GM18870 (cell line): ENCODE data around the gene MAGI2.

Source experiments
- ATAC-seq: cut with Tn5 transposase; IDR thresholded peaks from one replicate; pipeline ENCODE4 v1.9.1; 2021; ENCODE audit warnings: moderate library complexity; ENCODE audit not compliant: unreplicated experiment

Gene MAGI2

GRCh38 chr7:79272938-79273337, 180.5 kb downstream of the MAGI2 start:
- ATAC-seq = no peak

GRCh38 chr7:79272066-79272669, 181.3 kb downstream of the MAGI2 start:
- peak; percentile 81 for ATAC-seq

DNA sequence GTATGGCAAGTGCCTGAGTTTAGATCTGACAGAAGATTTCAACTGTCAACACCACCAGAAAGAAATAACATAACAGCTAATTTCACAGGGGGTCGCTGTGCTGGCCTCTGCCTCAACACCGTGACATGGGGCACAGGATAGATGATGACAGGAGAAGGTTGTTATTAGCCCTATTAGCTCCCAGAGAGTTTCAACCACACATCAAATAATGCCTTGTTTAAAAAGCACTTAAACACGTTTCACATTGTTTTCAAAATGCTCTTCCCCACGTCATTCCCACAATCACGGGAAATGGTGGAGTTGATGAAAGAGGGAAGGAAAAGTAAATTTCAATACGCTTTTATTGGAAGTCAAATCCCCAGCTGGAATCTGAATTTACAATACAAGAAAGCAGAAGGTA, 184.7 kb downstream of the MAGI2 start:
- no peak for ATAC-seq

DNA sequence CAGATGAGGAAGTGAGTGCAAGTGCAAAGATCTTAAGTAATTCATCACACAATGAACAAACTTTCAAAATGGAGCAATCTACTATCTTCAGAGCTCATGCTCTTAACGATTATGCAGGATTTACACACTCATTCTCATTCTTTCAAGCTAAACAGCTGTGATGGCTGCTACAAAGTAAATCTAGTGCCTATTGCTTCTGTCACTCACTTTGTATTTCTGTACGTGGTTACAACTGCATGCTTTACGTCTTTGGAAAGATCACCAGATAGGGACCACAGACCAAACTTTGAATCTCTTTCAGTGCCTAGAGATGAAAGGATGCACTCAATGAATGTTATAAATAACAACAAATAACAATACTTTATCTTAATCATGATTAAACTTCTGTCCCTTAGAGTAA, 194.6 kb downstream of the MAGI2 start:
- ATAC-seq = no peak

DNA sequence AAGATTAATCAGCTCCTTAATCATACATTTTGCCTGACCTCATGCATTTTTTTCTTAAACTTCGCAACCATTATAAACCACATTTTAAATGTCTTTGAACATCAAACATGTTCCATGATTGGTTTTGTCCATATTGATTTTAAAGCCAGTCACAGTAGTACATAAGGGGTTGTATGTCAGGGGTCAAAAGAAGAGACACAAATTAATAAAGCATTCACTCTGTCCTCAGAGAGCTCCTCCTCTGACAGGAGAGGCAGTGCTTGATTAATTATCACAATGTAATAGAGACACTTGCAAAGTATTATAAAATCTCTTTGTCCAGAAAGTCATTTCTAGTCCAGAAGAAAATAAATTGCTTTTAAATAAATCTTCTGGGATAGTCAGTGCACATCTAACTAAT, 195.5 kb downstream of the MAGI2 start:
- ATAC-seq = no peak

GRCh38 chr7:79245623-79246249, 207.7 kb downstream of the MAGI2 start:
- no peak for ATAC-seq

DNA sequence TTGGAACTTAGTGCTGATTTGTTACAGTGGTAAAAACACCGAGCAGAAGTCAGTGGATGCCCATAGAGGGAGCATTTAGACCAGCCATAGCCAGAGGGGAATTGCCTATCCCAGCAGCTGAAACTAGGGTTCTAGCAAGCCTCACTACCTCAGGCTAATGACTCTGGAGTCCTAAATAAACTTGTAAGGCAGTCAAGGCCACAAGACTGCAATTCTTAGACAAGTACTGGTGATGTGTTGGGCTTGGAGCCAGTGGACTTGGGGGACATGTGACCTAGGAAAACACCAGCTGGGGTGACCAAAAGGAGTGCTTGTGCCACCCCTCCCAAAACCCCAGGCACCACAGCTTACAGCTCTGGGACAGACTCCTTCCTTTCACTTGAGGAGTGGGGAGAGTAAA, 209.0 kb downstream of the MAGI2 start:
- no peak for ATAC-seq

DNA sequence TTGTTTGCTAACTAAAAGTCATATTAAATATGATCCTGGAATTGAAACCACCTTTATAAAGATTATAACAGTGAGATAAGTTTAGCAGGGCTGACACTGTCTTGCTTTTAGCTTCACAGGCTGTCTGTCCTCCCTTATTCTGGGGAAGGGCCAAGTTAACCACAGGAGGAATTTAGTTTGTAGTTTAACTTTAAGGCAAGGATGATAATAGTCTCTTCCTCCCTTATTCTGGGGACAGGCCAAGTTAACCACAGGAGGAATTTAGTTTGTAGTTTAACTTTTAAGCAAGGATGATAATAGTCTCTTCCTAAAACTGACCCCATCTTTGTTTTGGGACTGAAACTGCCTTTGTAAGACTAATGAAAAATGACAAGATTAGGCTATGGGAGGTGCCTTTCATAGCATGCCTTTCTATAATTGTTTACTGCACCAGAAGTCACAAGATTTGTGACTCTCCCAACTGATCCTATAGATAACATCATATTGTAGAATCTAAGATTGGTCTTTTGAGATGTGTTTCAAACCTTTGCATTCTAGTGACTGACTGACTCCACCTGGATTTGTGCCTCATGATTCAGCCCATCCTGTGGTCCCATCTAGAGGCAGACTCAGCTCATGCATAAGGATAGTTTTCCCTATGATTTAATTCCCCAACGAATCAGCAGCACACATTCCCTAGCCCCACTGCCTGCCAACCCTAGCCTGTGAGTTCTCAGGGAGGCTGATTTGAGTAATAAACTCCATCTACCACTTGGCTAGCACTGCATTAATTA, 212.0 kb downstream of the MAGI2 start:
- ATAC-seq = no peak

- no peak for ATAC-seq
Observed at GRCh38 chr7:79240413-79240812, 213.1 kb downstream of the MAGI2 start.

DNA sequence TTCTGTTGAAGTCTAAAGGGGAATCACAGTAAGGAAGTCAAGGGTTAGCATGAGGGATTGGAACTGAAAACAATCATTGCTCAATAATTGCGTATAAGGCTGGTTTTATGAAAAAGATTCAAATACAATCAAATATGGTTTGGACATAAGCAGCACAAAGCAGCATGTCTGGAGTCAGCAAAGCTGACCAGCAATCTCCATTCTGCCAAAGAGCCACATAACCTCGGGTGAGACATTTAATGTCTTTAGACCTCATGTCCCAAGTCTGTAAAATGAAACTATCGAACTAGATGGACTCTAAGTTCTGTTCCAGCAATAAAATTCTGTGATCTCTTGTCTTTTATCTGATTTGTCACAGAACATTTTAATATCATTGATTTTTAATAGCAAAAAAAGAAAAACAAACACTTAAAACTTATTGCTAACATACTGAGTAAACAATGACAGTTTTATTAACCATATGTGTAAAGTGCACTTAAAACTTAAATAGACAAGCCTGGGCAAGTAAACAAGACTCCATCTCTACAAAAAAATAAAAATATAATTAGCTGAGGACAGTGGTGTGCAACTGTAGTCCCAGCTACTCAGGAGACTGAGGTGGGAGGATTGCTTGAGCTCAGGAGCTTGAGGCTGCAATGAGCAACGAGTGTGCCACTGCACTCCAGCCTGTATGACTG, 217.0 kb downstream of the MAGI2 start:
- ATAC-seq = no peak

GRCh38 chr7:79227044-79227443, 226.4 kb downstream of the MAGI2 start:
- ATAC-seq = no peak

DNA sequence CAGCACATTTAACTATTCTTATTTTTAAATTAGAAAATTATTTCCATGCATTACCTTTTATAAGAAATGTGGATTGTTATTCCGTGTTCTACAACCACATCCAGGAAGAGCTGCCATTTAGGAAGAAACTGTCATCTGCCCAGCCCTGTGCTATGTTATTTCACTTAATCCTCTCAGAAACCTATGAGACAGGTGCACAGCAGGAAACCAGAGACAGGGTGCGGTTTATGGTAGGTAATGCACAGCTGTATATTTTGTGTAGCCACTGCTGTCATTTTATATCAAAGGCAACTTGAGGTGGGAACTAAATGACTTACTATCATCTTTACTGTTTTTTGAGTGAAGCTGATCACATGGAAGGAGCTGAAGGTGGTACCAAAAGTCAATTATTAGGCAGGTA, 232.3 kb downstream of the MAGI2 start:
- no peak for ATAC-seq

GRCh38 chr7:79217976-79218626, 235.4 kb downstream of the MAGI2 start:
- ATAC-seq = no peak

- no peak for ATAC-seq
Observed at GRCh38 chr7:79217468-79217867, 236.0 kb downstream of the MAGI2 start.

- no peak for ATAC-seq
Observed at GRCh38 chr7:79216236-79216635, 237.2 kb downstream of the MAGI2 start.

DNA sequence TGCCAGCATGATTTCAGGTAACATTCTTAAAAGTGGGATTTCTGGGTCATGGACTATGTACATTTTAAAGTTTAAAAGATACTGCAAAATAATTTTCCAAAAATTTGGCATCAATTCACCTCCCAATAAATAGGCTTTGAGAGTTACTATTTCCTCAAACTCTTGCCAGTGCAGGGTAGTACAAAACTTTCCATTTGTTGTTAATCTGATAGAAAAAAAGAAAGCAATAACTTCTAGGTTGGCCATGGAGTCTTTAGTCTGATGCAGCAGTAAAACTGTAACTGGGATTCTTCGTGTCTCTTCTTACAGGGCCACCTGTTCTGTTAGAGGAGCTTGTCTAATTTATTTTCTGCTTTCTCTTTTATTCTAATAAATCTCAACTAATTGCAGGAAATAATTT, 241.1 kb downstream of the MAGI2 start:
- ATAC-seq = no peak

- no peak for ATAC-seq
Observed at GRCh38 chr7:79211724-79212123, 241.7 kb downstream of the MAGI2 start.

DNA sequence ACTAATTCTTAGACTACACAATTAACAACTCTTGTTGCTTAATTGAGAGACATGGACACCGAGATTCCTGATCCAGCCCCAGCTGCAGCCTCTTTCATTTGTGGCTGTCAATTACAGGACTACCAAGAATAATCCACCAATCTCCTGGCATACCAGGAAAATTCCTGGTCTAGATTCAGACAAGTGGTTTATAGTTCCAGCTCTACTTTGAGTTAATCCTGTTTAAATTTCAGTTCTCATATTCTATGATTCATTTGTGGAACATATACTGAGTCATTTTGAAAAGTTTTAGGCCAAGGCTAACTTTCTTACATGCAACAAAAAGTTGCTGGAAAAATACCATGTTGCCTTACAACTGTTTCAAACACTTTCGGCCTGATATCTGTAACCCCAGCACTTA, 253.5 kb downstream of the MAGI2 start:
- ATAC-seq = no peak

GRCh38 chr7:79199266-79199665, 254.2 kb downstream of the MAGI2 start:
- ATAC-seq = no peak

- no peak for ATAC-seq
Observed at GRCh38 chr7:79185605-79186004, 267.9 kb downstream of the MAGI2 start.

DNA sequence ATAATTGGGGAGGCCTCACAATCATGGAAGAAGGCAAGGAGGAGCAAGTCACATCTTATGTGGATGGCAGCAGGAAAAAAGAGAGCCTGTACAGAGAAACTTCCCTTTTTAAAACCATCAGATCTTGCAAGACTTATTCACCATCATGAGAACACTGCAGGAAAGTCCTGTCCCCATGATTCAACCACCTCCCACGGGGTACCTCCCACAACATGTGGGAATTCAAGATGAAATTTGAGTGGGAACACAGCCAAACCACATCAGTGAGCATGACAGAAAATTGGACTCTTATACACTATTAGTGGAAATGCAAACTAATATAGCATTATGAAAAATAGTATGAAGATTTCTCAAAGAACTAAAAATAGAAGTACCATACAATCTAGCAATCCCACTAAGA, 271.2 kb downstream of the MAGI2 start:
- no peak for ATAC-seq
